ENCODE data around the gene LIMS1.

LIMS1 gene, protein sequence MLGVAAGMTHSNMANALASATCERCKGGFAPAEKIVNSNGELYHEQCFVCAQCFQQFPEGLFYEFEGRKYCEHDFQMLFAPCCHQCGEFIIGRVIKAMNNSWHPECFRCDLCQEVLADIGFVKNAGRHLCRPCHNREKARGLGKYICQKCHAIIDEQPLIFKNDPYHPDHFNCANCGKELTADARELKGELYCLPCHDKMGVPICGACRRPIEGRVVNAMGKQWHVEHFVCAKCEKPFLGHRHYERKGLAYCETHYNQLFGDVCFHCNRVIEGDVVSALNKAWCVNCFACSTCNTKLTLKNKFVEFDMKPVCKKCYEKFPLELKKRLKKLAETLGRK

DNA sequence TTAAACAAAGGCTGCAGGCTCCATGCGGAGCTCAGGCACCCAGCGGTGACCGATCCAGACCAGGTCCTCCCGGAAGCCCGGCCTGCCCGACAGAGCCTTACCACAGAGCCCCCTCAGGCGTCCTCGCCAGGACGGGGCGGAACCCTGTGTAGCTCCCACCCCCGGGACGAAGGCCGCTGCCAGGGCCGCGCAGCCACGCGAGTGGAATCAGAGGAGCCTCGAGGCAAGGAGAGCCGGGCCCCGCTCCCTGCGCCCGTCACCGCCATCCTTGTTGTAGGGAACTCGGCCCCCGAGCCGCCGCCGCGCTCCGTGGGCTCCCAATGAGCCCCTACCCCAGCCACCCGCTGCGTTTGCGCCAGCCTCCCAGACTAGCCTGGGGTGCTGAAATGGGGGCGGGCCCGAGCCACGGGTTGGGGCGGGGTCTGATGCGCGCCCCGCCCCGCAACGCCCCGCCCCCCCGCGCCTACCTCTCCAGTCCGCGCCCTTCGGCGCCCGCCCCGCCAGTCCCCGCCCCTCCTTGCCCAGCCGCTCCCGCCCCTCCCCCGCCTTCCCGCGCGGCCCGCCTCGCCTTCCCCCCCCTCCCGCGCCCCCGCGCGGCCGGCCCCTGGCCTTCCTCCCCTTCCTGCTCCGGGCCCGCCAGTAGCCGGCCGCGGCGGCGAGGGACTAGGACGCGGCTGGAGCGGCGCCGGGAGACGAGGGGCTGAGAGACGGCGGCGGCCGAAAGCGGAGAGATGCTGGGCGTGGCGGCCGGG is at the start of gene LIMS1:
LIMS1 (plus strand) TSS at position 639 of the 752 bp plus-strand sequence; CDS start at position 732, 93 bp downstream.
- no peak for TF ChIP-seq CTCF (IDR thresholded peaks at IDR 0.05)

GRCh38 chr2:108485253-108485652 is 49.0 kb upstream of the LIMS1 start:
- TF ChIP-seq CTCF (IDR thresholded peaks at IDR 0.05) = no peak

GRCh38 chr2:108490506-108491122 is 43.7 kb upstream of the LIMS1 start:
- TF ChIP-seq CTCF (IDR thresholded peaks at IDR 0.05) = no peak

DNA sequence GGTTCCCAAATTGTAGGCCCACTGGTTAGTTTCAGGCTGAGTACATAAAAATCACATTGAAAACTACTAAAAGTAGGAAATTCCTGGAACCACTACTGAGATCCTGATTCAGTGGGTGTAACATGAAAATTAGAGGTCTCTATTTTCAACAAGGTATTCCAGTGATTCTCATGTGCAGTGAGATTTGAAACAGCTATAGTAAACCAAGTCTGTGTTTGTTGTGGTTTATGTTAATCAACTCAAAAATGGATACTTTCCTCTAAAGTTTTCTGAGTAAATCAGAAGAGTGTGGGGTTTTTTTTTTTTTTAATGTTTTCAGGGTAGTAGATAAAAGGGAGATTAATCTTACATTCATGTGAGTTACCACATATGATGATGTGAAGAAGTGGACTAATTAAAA is 42.4 kb upstream of the LIMS1 start:
- TF ChIP-seq CTCF (IDR thresholded peaks at IDR 0.05) = no peak

DNA sequence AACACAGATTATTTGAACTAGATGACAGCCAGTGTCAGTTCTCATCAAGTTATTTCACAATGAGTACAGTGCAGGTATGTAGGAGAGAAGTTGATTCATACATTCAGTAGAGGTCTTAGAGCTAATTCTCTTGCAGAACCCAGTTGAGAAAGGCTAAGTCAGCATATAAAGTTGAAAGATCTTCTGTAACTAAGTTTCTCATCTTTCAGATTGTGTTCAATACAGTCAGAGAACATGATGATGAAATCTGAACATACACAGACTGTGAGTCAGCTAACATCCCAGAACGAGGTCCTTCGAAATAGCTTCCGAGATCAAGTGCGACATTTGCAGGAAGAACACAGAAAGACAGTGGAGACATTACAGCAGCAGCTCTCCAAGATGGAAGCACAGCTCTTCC is 41.9 kb upstream of the LIMS1 start:
- no peak for TF ChIP-seq CTCF (IDR thresholded peaks at IDR 0.05)

GRCh38 chr2:108531674-108532055 is 2.6 kb upstream of the LIMS1 start:
- TF ChIP-seq CTCF (IDR thresholded peaks at IDR 0.05) = no peak

DNA sequence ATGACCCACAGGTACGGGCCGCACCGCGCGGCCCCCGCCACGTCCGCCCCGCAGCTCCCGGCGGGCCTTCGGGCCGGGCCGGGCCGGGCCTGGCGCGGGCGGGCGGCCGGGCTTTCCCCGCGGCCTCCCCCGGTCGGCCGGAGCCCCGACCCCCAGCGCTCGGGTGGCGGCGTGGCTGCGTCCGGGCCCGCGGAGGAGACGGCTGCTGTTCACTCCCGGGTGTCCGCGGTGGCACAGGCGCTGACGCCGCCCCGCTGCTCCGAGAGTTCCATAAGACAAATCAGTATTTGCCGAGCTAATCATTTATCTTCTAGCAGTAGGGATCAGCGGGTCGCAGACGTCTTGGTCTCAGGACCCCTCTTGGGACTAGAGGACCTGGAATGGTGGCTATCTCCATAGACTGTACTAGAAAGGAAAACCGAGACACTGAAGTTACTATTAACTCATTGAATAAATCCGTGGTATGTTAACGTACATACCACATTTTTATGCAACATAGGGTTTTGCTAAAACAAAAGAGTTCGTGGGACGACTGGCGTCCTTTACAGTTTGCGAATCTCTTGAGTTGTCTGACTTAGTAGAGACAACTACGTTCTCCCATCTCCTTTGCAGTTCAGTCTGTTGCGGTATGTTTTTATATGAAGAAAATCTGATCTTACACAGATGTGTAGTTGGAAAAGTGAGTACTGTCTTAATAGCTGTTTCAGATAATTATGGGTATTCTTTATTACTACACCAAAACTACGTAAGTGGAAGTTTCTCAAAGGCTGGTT is 500 bp downstream of the LIMS1 start:
- TF ChIP-seq CTCF (IDR thresholded peaks at IDR 0.05) = no peak
